NB4 (cell line): ENCODE results near the gene KCNQ1.

ENCODE experiments used
- CTCF ChIP-seq: IDR thresholded peaks from one replicate; pipeline ENCODE4 v1.5.1; 2012; ENCODE audit warnings: low read depth, low read length
- TF ChIP-seq, protein P1 (sequence below): IDR thresholded peaks from 2 replicates; pipeline ENCODE4 v1.6.1; 2011; ENCODE audit warnings: low read depth, low read length

GRCh38 chr11:2758751-2759150, 313.9 kb downstream of the KCNQ1 start:
- TF ChIP-seq CTCF, result no peak
- TF ChIP-seq, protein P1, sequence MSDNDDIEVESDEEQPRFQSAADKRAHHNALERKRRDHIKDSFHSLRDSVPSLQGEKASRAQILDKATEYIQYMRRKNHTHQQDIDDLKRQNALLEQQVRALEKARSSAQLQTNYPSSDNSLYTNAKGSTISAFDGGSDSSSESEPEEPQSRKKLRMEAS, result no peak
